Parathyroid adenoma (tissue), 2 donors: Measurements from ENCODE around the gene OGG1.

Experiments used
- H2AFZ ChIP-seq: fragments of 300-600 bp; sonication (generic); one replicate; pipeline ENCODE4 v1.7.0; 2017; ENCODE audit warnings: antibody characterized with exemption, mild to moderate bottlenecking
- H3K27ac ChIP-seq: fragments of 300-600 bp; sonication (generic); one replicate; pipeline ENCODE4 v1.7.0; 2017
- H3K27me3 ChIP-seq: fragments of 300-600 bp; sonication (generic); one replicate; pipeline ENCODE4 v1.7.0; 2017; ENCODE audit warnings: low read length; ENCODE audit not compliant: control insufficient read depth, insufficient read depth
- H3K36me3 ChIP-seq: fragments of 300-600 bp; sonication (generic); one replicate; pipeline ENCODE4 v1.7.0; 2017; ENCODE audit warnings: low read length; ENCODE audit not compliant: control insufficient read depth, insufficient read depth
- H3K4me1 ChIP-seq: fragments of 300-600 bp; sonication (generic); one replicate; pipeline ENCODE4 v1.7.0; 2017; ENCODE audit warnings: control low read depth
- H3K4me2 ChIP-seq: fragments of 300-600 bp; sonication (generic); one replicate; pipeline ENCODE4 v1.7.0; 2017; ENCODE audit warnings: low read length
- H3K4me3 ChIP-seq: fragments of 300-600 bp; sonication (generic); one replicate; pipeline ENCODE4 v1.7.0; 2017; ENCODE audit warnings: low read depth, low read length
- H3K79me2 ChIP-seq: fragments of 300-600 bp; sonication (generic); one replicate; pipeline ENCODE4 v1.7.0; 2017; ENCODE audit warnings: control low read depth
- H3K9ac ChIP-seq: fragments of 300-600 bp; sonication (generic); one replicate; pipeline ENCODE4 v1.7.0; 2017; ENCODE audit warnings: mild to moderate bottlenecking
- H3K9me3 ChIP-seq: fragments of 300-600 bp; sonication (generic); one replicate; pipeline ENCODE4 v1.7.0; 2017; ENCODE audit warnings: low read length; ENCODE audit not compliant: control insufficient read depth
- CTCF ChIP-seq: fragments of 300-600 bp; sonication (generic); IDR thresholded peaks from one replicate; pipeline ENCODE4 v1.7.0; 2017; ENCODE audit warnings: antibody characterized with exemption, mild to moderate bottlenecking
- donor health status: primary hyperparathyroidism.

The OGG1 gene

GRCh38 chr3:9730657-9731205 is 19.0 kb upstream of the OGG1 start:
- H3K4me3 ChIP-seq = peak overlapping the region; percentile 89
- peaks cover 29% of the 10 kb centered on the region for H3K79me2 ChIP-seq
- H3K27ac ChIP-seq = peak overlapping the region; percentile 98
- peaks cover 12% of the 10 kb centered on the region for H3K4me1 ChIP-seq
- H3K4me2 ChIP-seq = peak overlapping the region; percentile 36
- H2AFZ ChIP-seq = peak overlapping the region; percentile 72
- H3K36me3 ChIP-seq = no peaks in the 10 kb centered on the region
- H3K9ac ChIP-seq = no peak overlapping the region
- TF ChIP-seq CTCF = no peak
- H3K9me3 ChIP-seq = no peaks in the 10 kb centered on the region
- H3K27me3 ChIP-seq = no peaks in the 10 kb centered on the region

GRCh38 chr3:9731206-9732079 is 18.3 kb upstream of the OGG1 start, which contains the start of gene BRPF1:
BRPF1 (plus strand) TSS chr3:9731735; CDS start chr3:9734141, 2,406 bp downstream.
- Histone ChIP-seq H3K9ac (peak within 1 kb of the TSS; percentile 88), H3K9me3 (no peaks in the 10 kb centered on the region), H3K79me2 (peaks cover 30% of the 10 kb centered on the region), H3K27ac (peak within 1 kb of the TSS; percentile 98), H3K4me1 (peaks cover 12% of the 10 kb centered on the region), H3K36me3 (no peaks in the 10 kb centered on the region), H3K4me3 (peak within 1 kb of the TSS; percentile 89), H3K4me2 (peak within 1 kb of the TSS; percentile 87), H2AFZ (peak within 1 kb of the TSS; percentile 93), H3K27me3 (no peaks in the 10 kb centered on the region)
- TF ChIP-seq CTCF = no peak

DNA sequence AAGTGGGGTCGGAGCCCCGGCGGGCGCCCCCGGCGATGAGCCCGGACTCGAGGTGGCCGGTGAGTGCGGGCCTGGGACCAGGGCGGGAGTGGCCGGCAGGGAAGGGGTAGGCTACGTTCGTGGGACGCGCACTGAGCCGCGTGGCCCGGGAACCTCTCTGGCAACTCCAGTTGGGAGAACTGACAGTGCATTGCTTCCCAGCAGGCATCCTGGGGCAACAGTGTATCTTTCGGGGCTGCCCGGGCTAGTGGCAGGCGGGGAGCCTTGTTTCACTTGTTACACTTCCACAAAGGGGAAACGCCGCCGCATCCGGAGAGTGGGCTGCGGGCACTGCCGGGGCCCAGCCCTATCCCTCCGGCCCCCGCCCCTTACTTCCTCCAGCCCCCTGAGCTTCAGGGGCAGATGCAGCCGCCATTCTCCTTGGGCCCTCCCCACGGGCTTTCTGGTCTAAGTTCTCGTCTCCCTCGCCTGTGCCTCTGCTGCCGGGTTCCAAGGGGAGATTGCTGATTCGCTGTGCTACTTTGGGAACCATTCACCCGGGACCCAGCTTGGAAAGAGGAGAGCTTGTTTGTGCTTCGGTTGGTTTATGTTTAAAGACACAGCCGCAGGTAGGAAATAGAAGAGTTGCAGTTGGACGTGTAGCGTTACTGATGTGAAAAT is 17.5 kb upstream of the OGG1 start:
- TF ChIP-seq CTCF = no peak
- Histone ChIP-seq H3K4me2 (peak overlapping the region; percentile 87), H3K9me3 (no peaks in the 10 kb centered on the region), H3K27ac (peak overlapping the region; percentile 98), H3K27me3 (no peaks in the 10 kb centered on the region), H3K9ac (peak overlapping the region; percentile 88), H2AFZ (peak overlapping the region; percentile 93), H3K79me2 (peaks cover 31% of the 10 kb centered on the region), H3K4me1 (peaks cover 12% of the 10 kb centered on the region), H3K4me3 (peak overlapping the region; percentile 89), H3K36me3 (no peaks in the 10 kb centered on the region)

DNA sequence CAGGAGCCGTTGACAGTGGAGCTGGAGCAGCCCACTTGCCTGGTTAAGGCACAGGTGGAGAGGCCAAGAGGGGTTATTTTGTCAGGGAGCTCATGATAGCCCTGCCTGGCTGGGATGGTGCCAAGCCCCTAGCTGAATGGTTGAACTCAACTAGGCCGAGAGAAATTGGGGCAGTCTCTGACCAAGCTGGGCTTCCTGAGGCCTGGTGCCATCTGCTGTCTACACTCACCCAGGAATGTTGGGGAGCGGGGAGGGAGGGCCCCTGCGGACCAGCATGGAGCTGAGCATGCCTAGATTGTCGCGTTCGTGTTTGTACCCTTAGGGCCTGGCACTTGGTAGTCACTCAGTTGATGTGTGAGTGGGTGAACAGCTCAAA is 17.0 kb upstream of the OGG1 start:
- Histone ChIP-seq H3K4me1 (peaks cover 12% of the 10 kb centered on the region), H3K36me3 (no peaks in the 10 kb centered on the region), H3K27ac (peak overlapping the region; percentile 98), H3K4me2 (peak overlapping the region; percentile 87), H3K27me3 (no peaks in the 10 kb centered on the region), H3K79me2 (peaks cover 31% of the 10 kb centered on the region), H3K9ac (no peak overlapping the region), H3K9me3 (no peaks in the 10 kb centered on the region), H3K4me3 (peak overlapping the region; percentile 89), H2AFZ (peak overlapping the region; percentile 93)
- TF ChIP-seq CTCF = no peak
